ENCODE measurements around the gene TMUB2. TPM values are rescaled to one million over a fixed set of nuclear protein-coding genes. Genes with fewer than 3 reads are reported as not detected.

Gene TMUB2
- total and polyA plus RNA-seq, 7 donors, result 14.1 to 44.4 (median 20.9) TPM

DNA sequence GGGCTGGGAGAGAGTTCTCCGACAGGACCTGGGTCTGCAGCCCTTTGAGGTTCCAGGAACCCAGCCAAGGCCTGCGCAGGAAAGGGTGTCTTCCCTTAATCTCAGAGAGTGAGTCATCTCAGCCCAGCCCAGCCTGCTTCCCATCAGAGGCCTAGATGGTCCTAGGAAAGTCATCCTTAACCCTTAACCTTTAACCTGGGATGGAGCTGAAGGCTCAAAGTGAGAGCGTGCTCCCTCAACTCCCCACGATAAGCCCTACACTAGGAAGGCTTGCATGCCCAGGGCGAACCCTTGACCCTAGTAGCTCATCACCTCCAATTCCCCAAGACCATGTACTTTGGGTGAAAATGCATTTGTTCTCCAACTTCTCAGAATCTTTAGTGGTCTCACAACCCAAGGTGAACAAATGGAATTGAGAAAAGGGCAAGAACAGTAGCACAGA, 17.7 kb downstream of the TMUB2 start:
- WGBS, 3 donors, result 55 to 76% (median 63%) methylated on average over 5 of the region's 5 CpGs
- no peak overlapping the region for H3K27ac ChIP-seq
- DNase-seq (no peak), ATAC-seq (no peak)
- H3K36me3 ChIP-seq (ENCODE audit: insufficient read depth in 1 of 2, low read depth in 1 of 2), result peaks cover 8 to 31% of the 10 kb centered on the region in 2 donors
- H3K27me3 ChIP-seq (ENCODE audit: insufficient read depth in 3 of 3, low read length in 2 of 3), result no peaks in the 10 kb centered on the region
- TF ChIP-seq, protein P1, sequence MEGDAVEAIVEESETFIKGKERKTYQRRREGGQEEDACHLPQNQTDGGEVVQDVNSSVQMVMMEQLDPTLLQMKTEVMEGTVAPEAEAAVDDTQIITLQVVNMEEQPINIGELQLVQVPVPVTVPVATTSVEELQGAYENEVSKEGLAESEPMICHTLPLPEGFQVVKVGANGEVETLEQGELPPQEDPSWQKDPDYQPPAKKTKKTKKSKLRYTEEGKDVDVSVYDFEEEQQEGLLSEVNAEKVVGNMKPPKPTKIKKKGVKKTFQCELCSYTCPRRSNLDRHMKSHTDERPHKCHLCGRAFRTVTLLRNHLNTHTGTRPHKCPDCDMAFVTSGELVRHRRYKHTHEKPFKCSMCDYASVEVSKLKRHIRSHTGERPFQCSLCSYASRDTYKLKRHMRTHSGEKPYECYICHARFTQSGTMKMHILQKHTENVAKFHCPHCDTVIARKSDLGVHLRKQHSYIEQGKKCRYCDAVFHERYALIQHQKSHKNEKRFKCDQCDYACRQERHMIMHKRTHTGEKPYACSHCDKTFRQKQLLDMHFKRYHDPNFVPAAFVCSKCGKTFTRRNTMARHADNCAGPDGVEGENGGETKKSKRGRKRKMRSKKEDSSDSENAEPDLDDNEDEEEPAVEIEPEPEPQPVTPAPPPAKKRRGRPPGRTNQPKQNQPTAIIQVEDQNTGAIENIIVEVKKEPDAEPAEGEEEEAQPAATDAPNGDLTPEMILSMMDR (IDR thresholded peaks at IDR 0.05), result no peak
- no peaks in the 10 kb centered on the region for H3K9me3 ChIP-seq
- H3K4me3 ChIP-seq, result no peak overlapping the region
- peaks cover 7% of the 10 kb centered on the region for H3K4me1 ChIP-seq
- intact Hi-C loops (cut with DNase I), result no loop called here

DNA sequence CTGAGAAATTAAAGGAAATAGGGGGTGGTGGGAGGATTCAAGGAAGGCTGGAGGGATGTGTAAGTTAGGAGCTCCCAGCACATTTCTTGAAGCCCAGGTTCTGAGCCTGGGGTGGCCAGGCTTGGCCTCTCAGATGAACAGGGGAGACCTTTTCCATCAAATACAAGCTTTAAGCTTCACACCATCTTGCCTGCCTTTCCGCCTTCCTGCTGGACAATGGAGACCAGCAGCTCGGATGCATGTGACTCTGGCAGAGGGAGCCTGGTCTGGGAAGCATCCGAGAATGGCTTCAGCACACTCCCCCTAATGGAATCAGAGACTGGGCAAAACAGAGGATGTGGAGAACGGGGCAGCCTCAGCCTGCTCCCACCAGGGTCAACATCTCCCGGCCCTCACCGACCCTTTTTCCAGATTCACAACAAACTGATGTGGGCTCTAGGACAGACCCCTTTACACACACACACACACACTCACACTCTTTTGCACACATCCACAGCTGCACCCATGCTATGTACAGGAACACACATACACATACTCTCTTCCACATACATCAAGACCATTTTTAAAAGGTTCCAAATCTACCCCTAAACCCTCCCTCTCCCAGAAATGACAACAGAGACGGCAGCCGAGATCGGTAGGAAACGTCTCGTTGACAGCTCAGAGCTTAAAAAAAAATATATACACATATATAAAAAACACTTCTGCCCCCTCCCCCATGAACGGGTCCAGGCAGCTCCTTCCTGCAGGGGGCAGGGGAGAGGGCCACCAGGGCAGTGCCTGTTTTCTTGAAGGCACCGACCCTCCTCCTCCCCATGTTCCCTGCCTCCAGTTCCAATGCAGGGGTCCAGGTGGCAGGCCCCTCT, 19.4 kb downstream of the TMUB2 start:
- Histone ChIP-seq H3K4me1 (peaks cover 16% of the 10 kb centered on the region), H3K9me3 (no peaks in the 10 kb centered on the region), H3K4me3 (no peak overlapping the region), H3K36me3 (ENCODE audit: insufficient read depth in 1 of 2, low read depth in 1 of 2) (peaks cover 9 to 46% of the 10 kb centered on the region in 2 donors), H3K27me3 (ENCODE audit: insufficient read depth in 3 of 3, low read length in 2 of 3) (no peaks in the 10 kb centered on the region), H3K27ac (no peak overlapping the region)
- DNase-seq (no peak), ATAC-seq (no peak)
- TF ChIP-seq, protein P1 (IDR thresholded peaks at IDR 0.05), result no peak
- WGBS, 3 donors, result 45 to 55% (median 49%) methylated on average over 13 of the region's 13 CpGs
- intact Hi-C loops (cut with DNase I), result loop anchor here in 1 of 2 donors (5.0 kb wide), 1 partner anchor 141 kb away; the partner anchor contains the start of gene GRN

DNA sequence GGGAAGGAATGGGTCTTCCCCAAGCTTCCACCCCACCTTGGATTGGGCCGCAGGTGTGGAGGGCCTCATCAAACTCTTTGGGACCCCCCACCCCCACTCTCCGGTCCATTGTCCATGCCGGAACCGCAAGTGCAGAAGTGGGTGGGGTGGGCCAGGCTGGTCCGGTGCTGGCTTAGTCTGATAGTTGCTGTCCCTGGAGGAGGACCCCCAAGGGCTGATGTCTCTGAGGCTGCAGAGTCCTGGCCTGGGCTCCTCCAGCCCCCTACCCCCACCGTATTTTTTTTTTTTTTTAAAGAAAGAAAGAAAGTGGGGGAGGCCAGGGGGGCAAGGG, 20.0 kb downstream of the TMUB2 start:
- Histone ChIP-seq H3K36me3 (ENCODE audit: insufficient read depth in 1 of 2, low read depth in 1 of 2) (peaks cover 9 to 52% of the 10 kb centered on the region in 2 donors), H3K9me3 (no peaks in the 10 kb centered on the region), H3K4me3 (no peak overlapping the region), H3K27ac (no peak overlapping the region), H3K27me3 (ENCODE audit: insufficient read depth in 3 of 3, low read length in 2 of 3) (no peaks in the 10 kb centered on the region), H3K4me1 (peaks cover 18% of the 10 kb centered on the region)
- TF ChIP-seq, protein P1 (IDR thresholded peaks at IDR 0.05), result no peak
- ATAC-seq (no peak), DNase-seq (no peak)
- WGBS, 3 donors, result 85% methylated on average over 6 of the region's 6 CpGs
- intact Hi-C loops (cut with DNase I), result loop anchor here in 1 of 2 donors (5.0 kb wide), 1 partner anchor 141 kb away; the partner anchor contains the start of gene GRN

DNA sequence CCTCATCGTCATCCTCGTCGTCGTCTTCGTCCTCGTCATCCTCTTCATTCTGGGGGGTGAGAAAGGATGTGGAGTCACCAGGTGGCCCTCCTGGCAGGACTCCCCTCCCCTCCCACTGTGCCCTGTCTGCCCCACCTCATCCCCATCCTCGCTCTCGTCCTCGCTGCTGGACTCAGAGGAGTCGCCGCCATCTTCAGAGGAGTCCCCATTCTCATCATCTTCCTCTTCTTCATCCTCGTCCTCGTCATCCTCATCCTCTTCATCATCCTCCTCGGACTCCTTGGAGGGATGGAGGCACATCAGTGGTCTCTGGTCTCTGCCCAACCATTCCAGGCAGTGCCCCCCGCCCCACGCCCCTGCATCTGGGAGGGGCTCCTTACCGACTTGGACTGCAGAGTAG, 20.5 kb downstream of the TMUB2 start:
- TF ChIP-seq, protein P1 (IDR thresholded peaks at IDR 0.05), result no peak
- DNase-seq (no peak), ATAC-seq (no peak)
- no peaks in the 10 kb centered on the region for H3K9me3 ChIP-seq
- H3K27ac ChIP-seq, result no peak overlapping the region
- no peak overlapping the region for H3K4me3 ChIP-seq
- peaks cover 18% of the 10 kb centered on the region for H3K4me1 ChIP-seq
- 82 to 86% (median 85%) methylated on average over 17 of the region's 17 CpGs for WGBS, 3 donors
- no peaks in the 10 kb centered on the region for H3K27me3 ChIP-seq (ENCODE audit: insufficient read depth in 3 of 3, low read length in 2 of 3)
- intact Hi-C loops (cut with DNase I), result loop anchor here in 1 of 2 donors (5.0 kb wide), 1 partner anchor 140 kb away; the partner anchor contains the start of gene GRN
- peaks cover 9 to 53% of the 10 kb centered on the region in 2 donors for H3K36me3 ChIP-seq (ENCODE audit: insufficient read depth in 1 of 2, low read depth in 1 of 2)
